ENCODE data around the gene ANKS4B. TPM values are rescaled to one million over a fixed set of nuclear protein-coding genes. Genes with fewer than 3 reads are reported as not detected.
"Not testable (repeated sequence)": the region's sequence is repeated elsewhere in the genome, so short reads cannot be mapped to it uniquely, and the experiment has no call there.

Gene ANKS4B
- total and polyA plus RNA-seq, 9 donors = under 0.01 to 0.05 (median 0.04) TPM; not detected in 6

DNA sequence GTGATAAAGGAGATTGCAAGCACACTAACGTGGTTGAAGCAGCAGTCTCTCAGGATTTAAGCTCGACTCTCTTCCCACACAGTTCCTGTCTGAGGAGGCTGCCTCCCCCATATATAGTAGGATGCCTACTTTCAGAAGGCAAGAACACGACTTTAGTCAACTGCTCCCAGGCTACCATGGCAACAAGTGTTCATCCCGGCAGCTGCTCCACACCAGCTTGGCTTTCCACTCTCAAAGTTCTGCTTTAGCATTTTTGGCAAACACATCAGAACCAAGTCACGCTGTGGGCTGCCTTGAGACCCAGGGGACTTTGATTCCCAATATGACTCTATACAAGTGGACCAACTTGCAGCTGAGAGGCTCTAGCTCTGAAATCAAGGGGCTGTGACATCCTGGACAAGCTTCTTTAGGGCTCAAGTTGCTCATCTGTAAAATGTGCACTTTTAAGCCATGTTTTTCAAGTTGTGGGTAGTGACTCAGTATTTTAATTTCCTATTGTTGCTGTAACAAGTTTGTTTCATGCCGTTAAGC is 38.7 kb upstream of the ANKS4B start:
- Histone ChIP-seq H3K4me1 (ENCODE audit: insufficient read depth) (no peaks in the 10 kb centered on the region), H3K27ac (no peak overlapping the region), H3K9me3 (no peaks in the 10 kb centered on the region), H3K27me3 (no peaks in the 10 kb centered on the region), H3K36me3 (no peaks in the 10 kb centered on the region), H3K4me3 (no peak overlapping the region)
- DNase-seq = no peak
- TF ChIP-seq EP300 (IDR thresholded peaks at IDR 0.05) (no peak), CTCF (IDR thresholded peaks at IDR 0.05) (no peak), POLR2A (IDR thresholded peaks at IDR 0.05) (no peak)
- 17 to 21% (median 17%) methylated on average over 6 of the region's 6 CpGs for WGBS, 3 donors
- intact Hi-C loops (cut with DNase I) = no loop called here

GRCh38 chr16:21195330-21195729 is 38.2 kb upstream of the ANKS4B start:
- H3K9me3 ChIP-seq; H3K36me3 ChIP-seq; DNase-seq; H3K4me1 ChIP-seq (ENCODE audit: insufficient read depth); H3K4me3 ChIP-seq; intact Hi-C loops (cut with DNase I); H3K27ac ChIP-seq; H3K27me3 ChIP-seq: not testable (repeated sequence)
- 92 to 95% (median 93%) methylated on average over 8 of the region's 8 CpGs for WGBS, 3 donors

- no peaks in the 10 kb centered on the region for H3K27me3 ChIP-seq
- TF ChIP-seq CTCF (IDR thresholded peaks at IDR 0.05) (no peak), EP300 (IDR thresholded peaks at IDR 0.05) (no peak), POLR2A (IDR thresholded peaks at IDR 0.05) (no peak)
- H3K27ac ChIP-seq = no peak overlapping the region
- H3K4me3 ChIP-seq = no peak overlapping the region
- H3K9me3 ChIP-seq = no peaks in the 10 kb centered on the region
- 83 to 94% (median 92%) methylated on average over 1 of the region's 1 CpG for WGBS, 3 donors
- H3K36me3 ChIP-seq = no peaks in the 10 kb centered on the region
- intact Hi-C loops (cut with DNase I) = no loop called here
- no peak for DNase-seq
- no peaks in the 10 kb centered on the region for H3K4me1 ChIP-seq (ENCODE audit: insufficient read depth)
Measured at GRCh38 chr16:21197112-21197511, 36.4 kb upstream of the ANKS4B start.

- no peak for DNase-seq
- no peaks in the 10 kb centered on the region for H3K9me3 ChIP-seq
- intact Hi-C loops (cut with DNase I) = no loop called here
- TF ChIP-seq POLR2A (IDR thresholded peaks at IDR 0.05) (no peak), EP300 (IDR thresholded peaks at IDR 0.05) (no peak), CTCF (IDR thresholded peaks at IDR 0.05) (no peak)
- no peak overlapping the region for H3K27ac ChIP-seq
- no peak overlapping the region for H3K4me3 ChIP-seq
- H3K4me1 ChIP-seq (ENCODE audit: insufficient read depth) = no peaks in the 10 kb centered on the region
- H3K27me3 ChIP-seq = no peaks in the 10 kb centered on the region
- no peaks in the 10 kb centered on the region for H3K36me3 ChIP-seq
- WGBS, 3 donors = 53 to 76% (median 56%) methylated on average over 3 of the region's 3 CpGs
Measured at GRCh38 chr16:21197621-21198020, 35.9 kb upstream of the ANKS4B start.

DNA sequence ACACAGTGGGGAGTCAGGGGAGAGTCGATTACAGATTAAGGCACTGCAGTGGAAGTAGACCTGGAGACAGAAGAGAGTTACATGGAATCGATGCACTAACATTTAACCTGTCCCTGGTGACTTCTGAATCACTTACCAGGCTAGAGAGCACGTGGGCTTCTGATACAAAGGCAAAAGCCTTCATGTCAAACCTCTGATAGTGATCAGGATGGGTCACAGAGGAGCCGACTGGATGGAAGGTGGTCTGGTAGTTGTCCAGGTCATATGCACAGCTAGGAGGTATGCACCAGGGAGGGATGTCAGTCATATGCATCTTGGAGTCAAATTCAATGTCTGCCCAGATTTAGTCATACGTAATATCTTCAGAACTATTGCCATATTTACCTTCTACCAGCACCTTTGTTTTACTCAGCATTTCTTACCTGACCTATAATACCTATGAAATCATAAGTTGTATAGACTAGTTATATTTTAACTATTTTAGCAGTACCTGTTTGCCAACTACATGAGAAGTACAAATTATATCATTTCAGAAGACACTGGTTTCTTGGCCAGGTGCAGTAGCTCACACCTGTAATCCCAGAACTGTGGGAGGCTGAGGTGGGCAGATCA is 33.8 kb upstream of the ANKS4B start:
- H3K27ac ChIP-seq = no peak overlapping the region
- H3K36me3 ChIP-seq = no peaks in the 10 kb centered on the region
- H3K9me3 ChIP-seq = no peaks in the 10 kb centered on the region
- TF ChIP-seq POLR2A (IDR thresholded peaks at IDR 0.05) = no peak
- H3K4me3 ChIP-seq = no peak overlapping the region
- no peak for DNase-seq
- 59 to 75% (median 60%) methylated on average over 5 of the region's 5 CpGs for WGBS, 3 donors
- no peaks in the 10 kb centered on the region for H3K27me3 ChIP-seq
- H3K4me1 ChIP-seq (ENCODE audit: insufficient read depth) = no peaks in the 10 kb centered on the region
- intact Hi-C loops (cut with DNase I) = no loop called here
